ENCODE measurements around the gene FAM13B. TPM values are rescaled to one million over a fixed set of nuclear protein-coding genes. Genes with fewer than 3 reads are reported as not detected.
"Not testable (repeated sequence)": the region's sequence is repeated elsewhere in the genome, so short reads cannot be mapped to it uniquely, and the experiment has no call there.

FAM13B gene
- total and polyA plus RNA-seq, 8 donors, result 23.8 to 53.3 (median 46.6) TPM

- Histone ChIP-seq H3K4me3 (no peak overlapping the region), H3K36me3 (peaks cover 10 to 100% of the 10 kb centered on the region in 2 donors), H3K9me3 (no peaks in the 10 kb centered on the region), H3K27ac (no peak overlapping the region), H3K27me3 (no peaks in the 10 kb centered on the region), H3K4me1 (no peaks in the 10 kb centered on the region)
- ATAC-seq (no peak), DNase-seq (no peak)
- intact Hi-C loops (cut with DNase I), result no loop called here
- no peak for TF ChIP-seq CTCF (IDR thresholded peaks at IDR 0.05)
Measured at GRCh38 chr5:137945825-137946224, 87.1 kb downstream of the FAM13B start.

- ATAC-seq; H3K4me1 ChIP-seq; H3K27me3 ChIP-seq; DNase-seq; H3K27ac ChIP-seq; intact Hi-C loops (cut with DNase I); H3K9me3 ChIP-seq; H3K4me3 ChIP-seq: not testable (repeated sequence)
- H3K36me3 ChIP-seq, result peaks cover 10 to 100% of the 10 kb centered on the region in 2 donors
Measured at GRCh38 chr5:137944280-137944679, 88.6 kb downstream of the FAM13B start.

GRCh38 chr5:137939331-137939730, 93.5 kb downstream of the FAM13B start:
- Histone ChIP-seq H3K36me3 (peaks cover 0 to 74% of the 10 kb centered on the region in 2 donors), H3K27me3 (no peaks in the 10 kb centered on the region), H3K4me1 (no peaks in the 10 kb centered on the region), H3K9me3 (no peaks in the 10 kb centered on the region), H3K27ac (no peak overlapping the region), H3K4me3 (no peak overlapping the region)
- no peak for DNase-seq
- intact Hi-C loops (cut with DNase I), result no loop called here
- no peak for TF ChIP-seq CTCF (IDR thresholded peaks at IDR 0.05)
- no peak for ATAC-seq

DNA sequence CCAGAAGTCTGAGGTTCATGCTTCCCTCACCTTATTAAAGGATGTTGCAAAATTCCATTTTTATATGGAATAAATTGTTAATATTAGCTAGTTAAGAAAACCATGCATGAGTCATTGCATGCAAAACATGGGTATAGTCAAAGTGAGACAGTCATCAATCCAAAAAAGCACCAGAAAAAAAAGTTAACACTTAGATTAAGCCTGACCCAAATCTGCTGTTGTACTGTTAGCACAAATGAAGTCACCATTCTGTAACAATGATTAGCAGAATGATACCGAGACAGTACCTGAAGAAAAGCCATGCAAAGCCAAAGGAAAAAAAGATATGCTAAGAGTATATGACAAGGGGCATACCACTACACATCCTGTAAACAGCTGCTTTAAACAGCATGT, 94.1 kb downstream of the FAM13B start:
- no peak overlapping the region for H3K27ac ChIP-seq
- ATAC-seq (no peak), DNase-seq (no peak)
- peaks cover 0 to 69% of the 10 kb centered on the region in 2 donors for H3K36me3 ChIP-seq
- H3K9me3 ChIP-seq, result no peaks in the 10 kb centered on the region
- TF ChIP-seq CTCF (IDR thresholded peaks at IDR 0.05), result no peak
- H3K4me1 ChIP-seq, result no peaks in the 10 kb centered on the region
- intact Hi-C loops (cut with DNase I), result no loop called here
- H3K4me3 ChIP-seq, result no peak overlapping the region
- H3K27me3 ChIP-seq, result no peaks in the 10 kb centered on the region

GRCh38 chr5:137937994-137938750, 94.7 kb downstream of the FAM13B start:
- Histone ChIP-seq H3K4me1 (no peaks in the 10 kb centered on the region), H3K4me3 (no peak overlapping the region), H3K9me3 (no peaks in the 10 kb centered on the region), H3K36me3 (peaks cover 0 to 63% of the 10 kb centered on the region in 2 donors), H3K27ac (no peak overlapping the region), H3K27me3 (no peaks in the 10 kb centered on the region)
- DNase-seq (no peak), ATAC-seq (no peak)
- intact Hi-C loops (cut with DNase I), result no loop called here
- TF ChIP-seq CTCF (IDR thresholded peaks at IDR 0.05), result no peak

DNA sequence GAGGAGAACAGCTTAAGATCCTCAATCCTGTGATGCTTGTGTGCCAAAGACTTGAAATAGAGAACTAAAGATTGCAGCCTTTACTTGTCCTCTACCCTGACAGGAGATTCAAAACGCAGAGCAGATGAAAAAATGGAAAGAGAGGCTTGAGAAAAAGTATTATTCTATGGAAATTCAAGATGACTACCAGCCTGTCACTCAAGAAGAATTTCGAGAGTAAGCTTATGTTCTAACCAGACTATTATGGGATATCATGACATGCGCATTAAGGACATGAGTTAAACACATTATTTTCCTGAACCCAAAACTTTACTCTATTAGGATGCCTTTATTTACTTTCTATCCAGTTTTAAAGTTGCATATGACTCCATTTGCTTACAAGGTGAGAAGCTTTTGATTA, 97.2 kb downstream of the FAM13B start:
- TF ChIP-seq CTCF (IDR thresholded peaks at IDR 0.05), result no peak
- Histone ChIP-seq H3K9me3 (no peaks in the 10 kb centered on the region), H3K27ac (no peak overlapping the region), H3K4me1 (no peaks in the 10 kb centered on the region), H3K36me3 (peaks cover 0 to 38% of the 10 kb centered on the region in 2 donors), H3K27me3 (no peaks in the 10 kb centered on the region), H3K4me3 (no peak overlapping the region)
- ATAC-seq (no peak), DNase-seq (no peak)
- intact Hi-C loops (cut with DNase I), result no loop called here
